MCF 10A (cell line): ENCODE results near the gene TSPAN4. TPM values are rescaled to one million over a fixed set of nuclear protein-coding genes. Genes with fewer than 3 reads are reported as not detected.

Source experiments
- BruUV-seq: library from RNA; stranded (reverse); fragments of 400-500 nt; replicated peaks from 2 replicates; lab custom pipeline; 2021; lab: Mats Ljungman, UMichigan
- CTCF ChIA-PET: fragments of 300-600 bp; sonication (Branson Sonifier 250); formaldehyde crosslinking; extraction: SDS; loops from one replicate; lab custom pipeline; 2021; ENCODE audit warnings: antibody characterized with exemption, inconsistent platforms; lab: Yijun Ruan, JAX
- POLR2A ChIA-PET: fragments of 300-600, 350-650 bp; sonication (Branson Sonifier 250); formaldehyde crosslinking; extraction: SDS; loops from one replicate; lab custom pipeline; 2020; ENCODE audit warnings: antibody characterized with exemption, inconsistent platforms; lab: Yijun Ruan, JAX
- DNase-seq: peaks from one replicate; pipeline ENCODE4 v3.0.0-alpha.2; 2018; ENCODE audit not compliant: unreplicated experiment
- H3K27ac Mint-ChIP-seq: one replicate; pipeline ENCODE4 v1.8.0; 2022; ENCODE audit warnings: mild to moderate bottlenecking, low read depth, mixed read lengths; ENCODE audit not compliant: unreplicated experiment
- H3K27me3 Mint-ChIP-seq: one replicate; pipeline ENCODE4 v1.8.0; 2022; ENCODE audit warnings: mixed read lengths; ENCODE audit not compliant: insufficient read depth, unreplicated experiment
- H3K36me3 Mint-ChIP-seq: one replicate; pipeline ENCODE4 v1.8.0; 2022; ENCODE audit warnings: mild to moderate bottlenecking, moderate library complexity, mixed read lengths; ENCODE audit not compliant: insufficient read depth, unreplicated experiment
- H3K4me1 Mint-ChIP-seq: one replicate; pipeline ENCODE4 v1.8.0; 2022; ENCODE audit warnings: mixed read lengths; ENCODE audit not compliant: insufficient read depth, unreplicated experiment
- H3K4me3 Mint-ChIP-seq: one replicate; pipeline ENCODE4 v1.8.0; 2022; ENCODE audit warnings: mild to moderate bottlenecking, moderate library complexity, mixed read lengths; ENCODE audit not compliant: unreplicated experiment
- H3K9me3 Mint-ChIP-seq: one replicate; pipeline ENCODE4 v1.8.0; 2022; ENCODE audit warnings: mixed read lengths; ENCODE audit not compliant: unreplicated experiment
- intact Hi-C: fragments of 100-400 bp; cut with micrococcal nuclease; formaldehyde crosslinking; loops from 2 replicates; pipeline ENCODE4 v1.14.1; 2022
- total RNA-seq: library from RNA; stranded (reverse); gene quantifications from 2 replicates; pipeline ENCODE4 v1.2.3, GENCODE V29; 2022
- TF ChIP-seq, protein P1 (sequence below): fragments of 200-600 bp; IDR thresholded peaks from one replicate; pipeline ENCODE4 v1.8.0; 2022; ENCODE audit warnings: antibody characterized with exemption, mild to moderate bottlenecking; ENCODE audit not compliant: unreplicated experiment

The TSPAN4 gene
- total RNA-seq, 1 experiment from 2014 or later = 148 TPM

GRCh38 chr11:863023-863909 lies 20.6 kb downstream of the TSPAN4 start:
- TF ChIP-seq, protein P1, sequence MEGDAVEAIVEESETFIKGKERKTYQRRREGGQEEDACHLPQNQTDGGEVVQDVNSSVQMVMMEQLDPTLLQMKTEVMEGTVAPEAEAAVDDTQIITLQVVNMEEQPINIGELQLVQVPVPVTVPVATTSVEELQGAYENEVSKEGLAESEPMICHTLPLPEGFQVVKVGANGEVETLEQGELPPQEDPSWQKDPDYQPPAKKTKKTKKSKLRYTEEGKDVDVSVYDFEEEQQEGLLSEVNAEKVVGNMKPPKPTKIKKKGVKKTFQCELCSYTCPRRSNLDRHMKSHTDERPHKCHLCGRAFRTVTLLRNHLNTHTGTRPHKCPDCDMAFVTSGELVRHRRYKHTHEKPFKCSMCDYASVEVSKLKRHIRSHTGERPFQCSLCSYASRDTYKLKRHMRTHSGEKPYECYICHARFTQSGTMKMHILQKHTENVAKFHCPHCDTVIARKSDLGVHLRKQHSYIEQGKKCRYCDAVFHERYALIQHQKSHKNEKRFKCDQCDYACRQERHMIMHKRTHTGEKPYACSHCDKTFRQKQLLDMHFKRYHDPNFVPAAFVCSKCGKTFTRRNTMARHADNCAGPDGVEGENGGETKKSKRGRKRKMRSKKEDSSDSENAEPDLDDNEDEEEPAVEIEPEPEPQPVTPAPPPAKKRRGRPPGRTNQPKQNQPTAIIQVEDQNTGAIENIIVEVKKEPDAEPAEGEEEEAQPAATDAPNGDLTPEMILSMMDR = no peak
- BruUV-seq = no TSS peak
- ChIA-PET CTCF (interaction anchor here (0.7 to 1.4 kb wide), 2 partner anchors 15 to 65 kb away, joined by 3 to 4 read pairs; no protein-coding TSS in a partner anchor), POLR2A (interaction anchor here (0.7 to 1.0 kb wide), 3 partner anchors 16 to 19 kb away, joined by 3 to 6 read pairs (median 4); no protein-coding TSS in a partner anchor)
- Mint-ChIP-seq H3K9me3 (no peaks in the 10 kb centered on the region), H3K4me3 (no peak overlapping the region), H3K4me1 (no peaks in the 10 kb centered on the region), H3K27ac (no peak overlapping the region), H3K36me3 (peaks cover 67% of the 10 kb centered on the region), H3K27me3 (no peaks in the 10 kb centered on the region)
- no peak for DNase-seq
- intact Hi-C loops = no loop called here

DNA sequence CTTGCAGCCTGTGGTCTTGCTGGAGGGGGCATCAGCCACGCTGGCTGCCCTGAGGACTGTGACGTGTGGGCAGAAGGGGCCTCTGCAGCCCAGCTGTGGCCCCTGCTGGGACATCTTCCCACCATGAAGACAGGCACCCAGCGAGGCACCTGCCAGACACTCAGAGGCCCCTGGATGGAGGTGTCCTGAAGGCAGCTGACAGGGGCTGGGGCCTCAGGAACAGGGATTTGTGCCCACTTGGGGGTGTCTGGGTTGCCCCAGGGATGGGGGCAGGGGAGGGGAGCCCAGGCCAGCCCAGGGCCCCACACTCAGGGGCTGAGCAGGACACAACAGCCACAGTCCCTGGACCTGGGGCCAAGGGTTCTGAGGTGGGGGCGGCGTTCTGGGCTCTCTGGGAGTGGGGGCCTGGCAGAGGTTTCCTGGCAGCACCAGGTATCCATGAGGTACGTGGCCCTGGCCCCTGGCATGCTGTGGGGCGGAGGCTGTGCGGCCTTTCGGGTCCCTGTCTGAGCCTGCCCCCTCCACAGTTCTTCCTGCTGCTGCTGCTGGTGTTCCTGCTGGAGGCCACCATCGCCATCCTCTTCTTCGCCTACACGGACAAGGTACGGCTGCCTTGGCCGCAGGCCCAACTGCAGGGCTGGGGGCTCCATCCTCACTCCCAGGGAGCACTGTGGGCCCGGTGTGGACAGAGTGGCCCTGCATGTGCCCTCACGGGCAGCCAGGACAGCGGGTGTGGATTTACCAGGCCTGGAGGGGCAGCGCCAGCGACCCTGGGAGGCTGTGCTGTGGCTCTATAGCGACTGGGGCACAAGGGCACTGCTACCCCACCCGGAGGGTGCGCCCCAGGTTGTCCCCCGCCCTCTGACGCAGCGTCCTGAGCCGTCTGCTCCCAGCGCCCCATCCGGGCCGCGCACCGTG lies 21.5 kb downstream of the TSPAN4 start:
- ChIA-PET POLR2A (interaction anchor here (0.7 to 1.0 kb wide), 3 partner anchors 17 to 625 kb away, joined by 3 to 4 read pairs (median 3); no protein-coding TSS in a partner anchor), CTCF (interaction anchor here (0.7 to 1.4 kb wide), 2 partner anchors 16 to 64 kb away, joined by 3 to 4 read pairs; no protein-coding TSS in a partner anchor)
- Mint-ChIP-seq H3K9me3 (no peaks in the 10 kb centered on the region), H3K27me3 (no peaks in the 10 kb centered on the region), H3K4me3 (no peak overlapping the region), H3K27ac (no peak overlapping the region), H3K36me3 (peaks cover 75% of the 10 kb centered on the region), H3K4me1 (no peaks in the 10 kb centered on the region)
- no peak for DNase-seq
- TF ChIP-seq, protein P1 = no peak
- intact Hi-C loops = no loop called here
- BruUV-seq = no TSS peak

DNA sequence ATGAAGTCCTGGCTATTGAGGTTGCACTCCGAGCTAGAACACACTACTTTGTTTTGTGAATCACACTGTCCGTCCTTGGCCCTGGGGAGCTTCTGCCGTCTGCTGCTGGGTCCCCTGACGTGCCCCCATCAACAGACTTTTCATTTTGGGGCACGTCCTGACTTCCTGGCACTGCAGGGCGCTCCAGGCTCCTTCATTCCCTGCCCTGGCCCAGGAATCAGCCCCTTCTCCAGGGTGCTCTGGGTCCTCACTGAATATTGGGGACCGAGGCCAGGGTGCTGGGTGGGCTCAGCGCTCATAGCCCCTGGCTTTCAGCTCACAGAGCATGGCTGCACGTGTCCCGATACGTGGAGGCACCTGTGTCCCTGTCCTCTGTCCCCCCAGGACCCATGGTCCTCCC lies 22.2 kb downstream of the TSPAN4 start:
- H3K4me3 Mint-ChIP-seq = no peak overlapping the region
- TF ChIP-seq, protein P1 = no peak
- no peaks in the 10 kb centered on the region for H3K27me3 Mint-ChIP-seq
- no peaks in the 10 kb centered on the region for H3K9me3 Mint-ChIP-seq
- DNase-seq = no peak
- H3K4me1 Mint-ChIP-seq = no peaks in the 10 kb centered on the region
- intact Hi-C loops = no loop called here
- H3K36me3 Mint-ChIP-seq = peaks cover 75% of the 10 kb centered on the region
- POLR2A ChIA-PET = interaction anchor here (0.7 to 3.4 kb wide), 2 partner anchors 18 to 625 kb away, joined by 3 to 14 read pairs; no protein-coding TSS in a partner anchor
- CTCF ChIA-PET = no interaction called here
- H3K27ac Mint-ChIP-seq = no peak overlapping the region
- BruUV-seq = no TSS peak
